Stomach (tissue), 4 donors: ENCODE measurements around the gene STARD3.

Source experiments
- EP300 ChIP-seq: sonication (generic); formaldehyde crosslinking; IDR thresholded peaks from one replicate; pipeline ENCODE4 v1.6.1; 2017; ENCODE audit warnings: antibody characterized with exemption
- POLR2A ChIP-seq, 4 donors: fragments of 450-650 bp; IDR thresholded peaks; one replicate each; pipeline ENCODE4 v1.6.1; 2016; ENCODE audit warnings: antibody characterized with exemption in 4 of 4, control low read depth in 2 of 4, mild to moderate bottlenecking in 1 of 4, moderate library complexity in 1 of 4
- POLR2AphosphoS5 ChIP-seq, 3 donors: sonication (generic); formaldehyde crosslinking; IDR thresholded peaks; one replicate each; pipeline ENCODE4 v1.6.1; 2016; ENCODE audit warnings: antibody characterized with exemption in 3 of 3
- TF ChIP-seq, protein P1 (sequence below), 7 experiments: fragments of 450-650 bp in 4 of 7; fragments of 200-600 bp in 3 of 7; sonication (generic) in 3 of 7; IDR thresholded peaks; one replicate each; pipeline ENCODE4 v1.5.1; 2016 to 2019; ENCODE audit warnings: antibody characterized with exemption in 7 of 7, control low read depth in 2 of 7, mild to moderate bottlenecking in 1 of 7

DNA sequence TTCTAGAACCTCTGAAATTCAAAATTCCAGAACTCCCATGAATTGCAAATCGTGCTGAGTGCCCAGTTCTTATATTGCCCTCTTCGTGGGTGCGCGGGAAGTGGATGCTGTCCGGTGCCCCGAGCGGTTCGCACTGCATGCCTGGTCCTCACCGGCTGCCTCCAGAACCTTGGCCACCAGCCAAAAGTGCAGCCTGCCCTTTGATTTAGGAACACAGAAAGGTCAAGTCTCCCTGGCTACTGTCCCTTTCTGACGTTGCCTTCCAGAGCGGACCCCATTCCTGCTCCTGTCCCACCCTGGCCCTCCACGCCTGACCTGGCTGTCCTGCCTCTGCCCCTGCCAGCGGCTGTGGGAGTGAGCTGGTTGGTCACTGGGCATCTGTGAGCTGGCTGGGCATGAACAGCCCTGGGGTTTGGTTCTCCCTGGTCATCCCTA is 38.9 kb upstream of the STARD3 start:
- TF ChIP-seq, protein P1, sequence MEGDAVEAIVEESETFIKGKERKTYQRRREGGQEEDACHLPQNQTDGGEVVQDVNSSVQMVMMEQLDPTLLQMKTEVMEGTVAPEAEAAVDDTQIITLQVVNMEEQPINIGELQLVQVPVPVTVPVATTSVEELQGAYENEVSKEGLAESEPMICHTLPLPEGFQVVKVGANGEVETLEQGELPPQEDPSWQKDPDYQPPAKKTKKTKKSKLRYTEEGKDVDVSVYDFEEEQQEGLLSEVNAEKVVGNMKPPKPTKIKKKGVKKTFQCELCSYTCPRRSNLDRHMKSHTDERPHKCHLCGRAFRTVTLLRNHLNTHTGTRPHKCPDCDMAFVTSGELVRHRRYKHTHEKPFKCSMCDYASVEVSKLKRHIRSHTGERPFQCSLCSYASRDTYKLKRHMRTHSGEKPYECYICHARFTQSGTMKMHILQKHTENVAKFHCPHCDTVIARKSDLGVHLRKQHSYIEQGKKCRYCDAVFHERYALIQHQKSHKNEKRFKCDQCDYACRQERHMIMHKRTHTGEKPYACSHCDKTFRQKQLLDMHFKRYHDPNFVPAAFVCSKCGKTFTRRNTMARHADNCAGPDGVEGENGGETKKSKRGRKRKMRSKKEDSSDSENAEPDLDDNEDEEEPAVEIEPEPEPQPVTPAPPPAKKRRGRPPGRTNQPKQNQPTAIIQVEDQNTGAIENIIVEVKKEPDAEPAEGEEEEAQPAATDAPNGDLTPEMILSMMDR (IDR thresholded peaks at IDR 0.05) = no peak
- TF ChIP-seq POLR2AphosphoS5 (IDR thresholded peaks at IDR 0.05) (no peak), EP300 (no peak), POLR2A (IDR thresholded peaks at IDR 0.05) (no peak)
